Glomerular visceral epithelial cell (primary cell): ENCODE results near the gene TPCN1.
A peak's percentile ranks its signal among the peaks of the same experiment; 100 is the strongest.

Source experiments
- DNase-seq: peaks from one replicate; pipeline ENCODE4 v3.0.0-alpha.2; 2016; ENCODE audit errors: extremely low spot score

The TPCN1 gene

GRCh38 chr12:113224955-113225354 lies 3.7 kb downstream of the TPCN1 start:
- no peak for DNase-seq

GRCh38 chr12:113226696-113227568 lies 5.7 kb downstream of the TPCN1 start:
- no peak for DNase-seq

GRCh38 chr12:113227686-113228391 lies 6.6 kb downstream of the TPCN1 start:
- no peak for DNase-seq

GRCh38 chr12:113228394-113229028 lies 7.2 kb downstream of the TPCN1 start:
- DNase-seq = no peak

- DNase-seq = no peak
These were observed 9.3 kb downstream of the TPCN1 start for GRCh38 chr12:113230315-113231234.

- peak; percentile 84 for DNase-seq
These were observed 10.2 kb downstream of the TPCN1 start for GRCh38 chr12:113231235-113232088.

- DNase-seq = no peak
These were observed 11.0 kb downstream of the TPCN1 start for GRCh38 chr12:113232089-113232839.

GRCh38 chr12:113232840-113233585 lies 11.7 kb downstream of the TPCN1 start:
- DNase-seq = peak; percentile 67

GRCh38 chr12:113233967-113234366 lies 12.7 kb downstream of the TPCN1 start:
- no peak for DNase-seq

- no peak for DNase-seq
These were observed 13.2 kb downstream of the TPCN1 start for GRCh38 chr12:113234483-113234882.

GRCh38 chr12:113235976-113236375 lies 14.7 kb downstream of the TPCN1 start:
- DNase-seq = no peak

- DNase-seq = no peak
These were observed 15.5 kb downstream of the TPCN1 start for GRCh38 chr12:113236539-113237399.

GRCh38 chr12:113237748-113238147 lies 16.5 kb downstream of the TPCN1 start:
- no peak for DNase-seq

GRCh38 chr12:113238309-113238708 lies 17.0 kb downstream of the TPCN1 start:
- DNase-seq = no peak

- DNase-seq = no peak
These were observed 18.1 kb downstream of the TPCN1 start for GRCh38 chr12:113239288-113239771.

GRCh38 chr12:113239811-113240331 lies 18.6 kb downstream of the TPCN1 start:
- no peak for DNase-seq

GRCh38 chr12:113240395-113240794 lies 19.1 kb downstream of the TPCN1 start:
- DNase-seq = no peak
